RPMI8226 (cell line): Measurements from ENCODE around the gene RHOBTB1.

Experiments
- DNase-seq: peaks from one replicate; pipeline ENCODE4 v3.0.0-alpha.2; 2015

Gene RHOBTB1

DNA sequence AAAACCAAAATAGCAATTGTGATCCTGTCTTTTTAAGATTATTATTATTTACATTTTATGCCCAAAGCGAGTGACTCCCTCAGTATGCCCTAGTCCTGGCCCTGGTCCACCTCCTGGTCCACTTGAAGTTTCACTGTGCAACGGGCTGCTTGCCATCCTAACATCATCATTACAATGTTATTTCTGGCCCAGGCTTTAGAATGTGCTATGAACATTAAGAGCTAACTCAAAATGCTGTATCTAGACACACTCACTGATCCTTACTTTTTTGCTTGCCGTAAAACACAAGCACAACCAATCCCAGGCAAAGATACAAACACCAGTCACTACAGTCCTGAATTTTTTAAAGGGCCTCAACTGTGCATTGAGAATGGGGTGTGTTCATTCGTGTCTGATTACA, 38.4 kb downstream of the RHOBTB1 start:
- no peak for DNase-seq

GRCh38 chr10:60903096-60903495, 40.9 kb downstream of the RHOBTB1 start:
- no peak for DNase-seq

GRCh38 chr10:60901561-60902235, 42.3 kb downstream of the RHOBTB1 start:
- no peak for DNase-seq

DNA sequence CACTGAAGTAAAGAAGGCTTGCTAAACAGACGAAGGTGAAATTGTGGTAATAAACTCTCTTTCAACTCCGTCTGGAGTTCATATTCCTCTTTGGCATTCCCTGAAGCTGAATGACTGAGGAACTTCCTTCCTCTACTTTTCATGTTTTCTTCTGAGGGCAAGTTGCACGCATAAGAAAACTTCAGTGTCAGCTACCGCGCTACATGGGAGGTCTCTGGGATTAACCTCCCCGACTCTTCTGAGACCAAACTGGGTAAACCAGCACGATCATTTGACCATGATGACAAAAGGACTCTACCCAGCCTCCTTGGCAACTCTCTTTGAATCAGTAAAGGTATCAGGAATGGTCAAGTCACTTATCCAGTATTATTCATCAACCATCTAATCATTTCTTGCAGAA, 44.7 kb downstream of the RHOBTB1 start:
- no peak for DNase-seq

- DNase-seq = no peak
Measured at GRCh38 chr10:60898321-60898720, 45.7 kb downstream of the RHOBTB1 start.

- no peak for DNase-seq
Measured at GRCh38 chr10:60896810-60897209, 47.2 kb downstream of the RHOBTB1 start.

DNA sequence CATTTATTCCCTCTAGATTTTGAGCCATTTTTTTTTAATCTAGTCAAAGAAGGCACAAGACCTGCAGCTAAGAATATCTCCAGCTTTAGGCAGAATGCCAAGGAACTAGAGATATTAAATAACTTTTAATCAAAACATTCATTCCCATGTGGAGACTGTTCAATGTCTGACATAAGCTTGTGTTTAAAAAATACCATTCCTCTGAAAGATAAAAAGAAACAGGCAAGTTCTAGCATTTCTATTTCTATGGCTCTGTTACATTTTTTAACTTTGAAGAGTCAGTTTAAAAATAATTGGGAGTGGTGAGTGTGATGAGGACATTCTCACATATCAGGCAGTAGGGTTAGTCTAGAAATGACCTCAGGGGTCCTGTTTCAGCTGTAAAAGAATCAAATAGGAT, 48.0 kb downstream of the RHOBTB1 start:
- DNase-seq = no peak

DNA sequence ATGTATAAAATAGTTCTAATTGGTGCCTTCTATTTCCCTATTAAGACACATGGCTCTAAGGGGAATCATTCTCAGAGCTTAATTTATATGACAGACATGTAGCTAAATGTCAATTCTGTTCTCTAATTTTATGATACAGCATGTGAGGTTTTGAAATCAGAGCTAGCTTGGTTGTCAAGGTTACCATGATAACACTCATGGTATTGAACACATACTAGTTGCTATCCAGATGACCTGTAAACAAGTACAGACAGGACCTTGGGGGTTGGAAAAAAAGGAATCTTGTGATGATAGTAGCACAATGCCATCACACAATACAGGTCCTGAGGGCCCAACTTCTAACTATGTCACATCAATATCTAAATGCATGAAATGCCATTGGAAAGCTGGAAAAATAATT, 49.2 kb downstream of the RHOBTB1 start:
- DNase-seq = no peak

DNA sequence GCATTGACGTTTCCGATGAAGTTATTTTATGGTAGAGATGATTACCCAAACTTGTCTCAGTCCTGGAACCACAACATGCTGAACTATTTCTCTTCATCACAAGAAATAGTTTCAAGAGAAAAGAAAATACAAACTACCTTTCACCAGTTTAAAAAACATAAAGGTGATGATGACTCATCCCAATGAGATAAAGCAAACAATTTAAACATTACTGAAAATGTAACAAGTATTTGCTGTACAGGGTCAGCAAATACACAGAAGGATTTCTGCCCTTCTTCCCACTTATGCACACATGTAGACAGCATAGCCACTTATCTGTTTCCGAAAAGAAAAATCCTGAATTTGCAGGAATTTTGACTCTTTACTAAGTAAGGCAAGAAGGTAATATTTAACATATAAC, 50.8 kb downstream of the RHOBTB1 start:
- no peak for DNase-seq

DNA sequence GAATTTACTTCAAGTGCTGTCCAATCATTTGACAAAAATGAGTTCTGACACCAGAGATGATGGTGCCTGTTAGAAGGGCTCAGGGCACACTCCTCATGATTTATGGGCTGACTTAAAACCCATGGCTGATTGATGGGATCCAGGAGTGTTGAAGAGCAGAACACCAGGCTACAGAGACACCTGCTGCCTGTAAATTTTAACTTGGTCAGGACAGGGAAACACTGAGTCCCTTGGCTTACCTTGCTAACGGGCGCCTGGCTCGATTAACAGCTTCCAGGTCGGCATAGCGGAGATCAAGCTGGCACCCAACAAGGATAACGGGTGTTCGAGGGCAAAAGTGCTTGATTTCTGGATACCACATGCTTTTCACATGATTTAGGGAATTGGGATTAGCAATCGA, 51.4 kb downstream of the RHOBTB1 start:
- DNase-seq = no peak

DNA sequence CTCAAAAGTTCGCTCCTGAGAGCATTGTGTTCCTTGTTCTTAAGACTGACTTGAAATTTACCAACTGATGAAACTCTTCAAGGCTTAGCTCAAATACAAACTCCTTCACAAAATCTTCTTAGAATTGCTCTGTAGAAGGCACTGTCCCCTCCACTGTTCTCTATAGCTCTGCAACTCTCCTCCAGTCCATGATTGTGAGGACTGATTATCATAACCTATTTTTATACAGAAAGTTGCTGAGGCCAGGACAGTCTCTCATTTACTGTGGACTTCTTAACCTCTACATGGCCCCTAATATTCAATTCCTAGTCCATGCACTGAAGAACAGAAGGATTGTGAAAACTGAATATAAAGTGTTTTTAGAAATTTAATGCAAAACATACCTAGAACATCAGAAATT, 53.2 kb downstream of the RHOBTB1 start:
- no peak for DNase-seq

DNA sequence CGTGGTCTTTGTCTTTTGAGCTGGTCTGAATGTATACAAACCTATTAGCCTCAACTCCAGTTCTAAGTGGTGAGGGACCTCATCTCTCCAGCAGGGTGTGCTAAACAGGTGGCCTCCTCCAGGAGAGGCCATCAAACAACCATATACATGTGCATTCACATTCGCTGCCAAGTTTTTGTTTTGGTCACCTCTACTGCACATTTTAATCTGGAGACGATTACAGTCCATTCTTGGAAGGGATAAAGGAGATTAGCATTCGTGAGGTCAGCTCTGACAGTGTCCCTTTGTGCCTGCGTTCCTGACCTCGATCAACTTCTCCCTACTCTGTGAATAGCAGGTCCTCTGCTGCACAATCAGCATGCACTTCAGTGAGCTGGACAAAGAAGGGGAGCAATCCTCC, 60.8 kb downstream of the RHOBTB1 start:
- peak; percentile 42 for DNase-seq

GRCh38 chr10:60878224-60878623, 65.8 kb downstream of the RHOBTB1 start:
- no peak for DNase-seq

DNA sequence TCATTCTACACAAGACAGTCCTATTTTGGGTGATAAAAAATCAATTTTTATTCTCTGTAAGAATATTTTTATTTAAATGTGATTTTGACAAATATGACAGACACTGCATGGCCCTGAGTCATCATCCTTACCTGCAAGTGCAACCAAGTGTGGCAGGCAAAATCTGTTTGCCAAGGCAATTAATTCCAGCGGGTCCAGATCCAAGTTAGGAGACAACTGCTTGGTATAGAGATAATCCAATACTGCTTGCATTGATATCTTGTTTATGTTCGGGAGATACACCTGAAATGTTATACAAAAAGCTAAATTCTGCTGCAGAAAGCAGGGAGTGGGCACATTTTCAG, 66.2 kb downstream of the RHOBTB1 start:
- no peak for DNase-seq

DNA sequence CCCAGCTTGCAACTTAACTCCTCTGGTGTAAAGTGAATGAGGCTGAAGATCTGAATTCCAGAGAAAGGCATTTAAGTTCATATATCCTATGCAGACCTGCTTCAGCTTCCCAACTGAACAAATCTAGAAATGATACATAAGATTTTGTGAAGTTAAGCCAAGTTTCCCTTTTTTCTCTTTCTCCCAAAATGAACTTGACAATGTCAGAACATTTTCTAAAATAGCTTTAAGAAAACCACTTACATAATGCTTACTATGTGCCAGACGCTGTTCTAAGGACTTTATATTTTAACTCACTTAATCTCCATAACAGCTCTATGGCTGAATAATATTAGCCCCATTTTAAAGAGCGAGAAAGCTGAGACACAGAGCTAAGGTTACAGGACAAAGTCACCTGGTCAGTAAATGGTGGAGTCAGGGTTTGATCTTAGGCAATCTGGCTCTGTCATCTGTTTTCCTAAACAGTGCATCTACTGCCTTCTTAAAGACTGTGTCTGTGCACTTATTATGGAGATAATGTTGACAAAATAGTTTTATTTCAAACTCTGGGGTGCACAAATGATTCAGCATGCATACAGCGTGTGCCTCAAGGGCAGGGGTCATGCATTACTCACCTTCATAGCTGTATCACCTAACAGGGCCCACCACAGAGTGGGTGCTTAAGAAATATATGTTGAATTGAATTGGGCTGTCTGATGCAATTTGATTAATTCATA, 66.8 kb downstream of the RHOBTB1 start:
- DNase-seq = no peak

DNA sequence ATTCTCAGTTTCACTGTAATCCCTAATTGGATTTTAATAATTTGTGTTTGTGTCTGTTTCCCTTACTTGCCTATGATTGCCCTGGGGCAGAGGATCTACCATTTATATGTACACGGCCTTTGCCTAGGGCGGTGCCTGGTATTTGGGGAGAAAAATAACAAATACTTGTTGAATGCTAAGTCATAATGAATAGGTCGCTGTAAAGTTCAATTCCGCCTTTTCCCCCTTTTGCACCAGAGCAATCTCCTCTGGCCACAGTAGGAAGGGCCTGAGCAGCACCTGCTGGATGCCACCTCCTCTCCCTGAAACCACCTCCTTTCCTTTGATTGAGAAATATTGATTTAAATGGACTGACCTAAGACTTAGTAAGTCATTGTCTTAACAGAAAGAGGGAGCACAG, 70.2 kb downstream of the RHOBTB1 start:
- no peak for DNase-seq

- DNase-seq = no peak
Measured at GRCh38 chr10:60872451-60872850, 71.5 kb downstream of the RHOBTB1 start.

- DNase-seq = no peak
Measured at GRCh38 chr10:60871215-60871614, 72.8 kb downstream of the RHOBTB1 start.

DNA sequence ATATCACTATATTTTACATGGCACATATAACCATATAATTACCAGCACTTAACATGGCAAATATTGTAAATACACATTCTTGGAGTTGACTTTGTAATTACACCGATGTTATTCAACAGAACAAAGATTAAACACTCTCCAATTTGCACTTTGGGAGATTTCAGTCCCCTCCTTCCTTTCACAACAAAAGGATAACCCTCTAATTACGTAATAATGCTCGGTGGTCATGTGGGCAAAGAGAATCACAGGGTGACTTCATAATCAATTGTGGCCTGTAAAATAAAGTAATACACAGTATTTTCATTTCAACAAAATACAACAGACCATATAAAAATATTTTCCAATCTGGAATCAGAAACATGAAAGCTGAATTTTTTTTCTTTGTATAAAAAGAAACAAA, 73.2 kb downstream of the RHOBTB1 start:
- DNase-seq = no peak

- DNase-seq = no peak
Measured at GRCh38 chr10:60870416-60870728, 73.6 kb downstream of the RHOBTB1 start.

DNA sequence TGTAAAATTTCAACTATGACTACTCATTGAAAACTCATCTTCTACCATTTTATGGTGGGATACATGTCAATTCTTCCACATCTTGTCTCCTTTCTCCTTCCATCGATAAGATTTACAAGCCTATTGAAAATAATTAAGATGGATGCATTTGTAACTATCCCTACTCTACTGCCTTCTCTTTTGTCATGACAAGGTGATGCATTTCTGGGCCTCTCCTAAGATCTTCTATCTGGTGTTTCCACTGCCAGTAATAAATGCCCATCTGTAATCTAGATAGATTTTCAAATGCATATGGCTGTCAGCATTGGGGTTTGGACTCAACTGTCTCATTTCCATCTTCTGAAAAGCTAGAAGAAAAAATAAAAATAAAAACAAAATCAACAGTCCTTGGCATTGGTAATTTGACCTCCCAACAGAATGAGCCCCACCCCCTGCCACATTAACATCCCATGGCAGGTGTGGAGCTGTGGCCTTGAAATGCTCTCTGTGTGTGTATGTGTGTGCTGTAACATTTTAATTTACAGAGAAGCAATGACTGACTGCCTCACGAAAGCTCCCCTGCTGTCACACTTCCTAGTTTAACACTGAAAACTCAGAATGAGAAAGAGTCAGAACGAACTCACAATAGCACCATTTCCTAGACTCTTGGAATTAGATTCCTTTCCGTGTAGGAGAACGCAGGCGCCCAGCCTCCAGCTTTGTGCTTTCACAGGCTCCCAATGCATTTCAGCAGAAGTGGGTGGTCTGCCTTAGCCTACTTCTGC, 74.2 kb downstream of the RHOBTB1 start:
- DNase-seq = no peak

DNA sequence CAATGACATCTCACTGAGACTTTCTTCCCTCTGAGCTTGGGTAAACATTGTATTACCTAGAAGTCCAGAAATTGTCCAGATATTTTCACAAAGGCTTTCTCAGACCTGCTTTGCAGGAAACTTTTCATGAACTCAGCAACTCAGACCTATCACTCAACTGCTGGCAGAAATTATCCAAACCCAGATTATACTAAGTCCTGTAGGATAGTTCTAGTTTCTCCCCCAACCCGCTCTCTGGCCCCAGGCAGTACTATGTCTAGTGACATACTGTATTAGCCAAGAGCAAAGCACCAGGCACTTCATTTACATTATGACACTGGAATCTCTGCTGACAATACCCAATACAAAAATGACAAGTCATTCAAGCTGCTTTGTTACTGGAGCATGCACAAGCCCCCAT, 75.0 kb downstream of the RHOBTB1 start:
- no peak for DNase-seq

DNA sequence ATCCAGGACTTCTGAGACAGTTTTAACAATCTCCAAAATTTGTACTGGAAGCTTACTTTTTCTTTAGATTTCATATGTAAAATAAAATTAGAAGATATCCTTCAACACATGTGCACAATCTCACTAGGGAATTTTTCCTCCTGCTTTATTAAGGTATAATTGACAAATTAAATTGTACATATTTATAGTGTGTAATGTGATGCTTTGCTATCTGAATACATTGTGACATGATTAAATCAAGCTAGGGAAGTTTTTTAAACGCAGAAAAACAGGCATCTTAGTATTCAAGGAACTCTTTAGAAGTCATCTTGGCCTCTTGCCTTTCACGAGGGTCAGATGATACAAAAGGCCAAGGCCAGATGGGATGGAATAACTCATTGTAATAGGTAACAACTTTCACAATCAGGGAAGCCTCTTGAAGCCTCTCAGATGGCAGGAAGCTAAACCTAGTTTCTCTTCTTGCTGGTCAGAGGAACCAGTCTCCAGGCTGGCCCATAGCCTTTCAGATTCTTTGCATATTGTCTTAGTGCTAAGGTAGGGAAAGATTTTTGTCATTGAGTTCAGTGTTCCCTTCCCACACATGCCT, 78.7 kb downstream of the RHOBTB1 start:
- DNase-seq = no peak

DNA sequence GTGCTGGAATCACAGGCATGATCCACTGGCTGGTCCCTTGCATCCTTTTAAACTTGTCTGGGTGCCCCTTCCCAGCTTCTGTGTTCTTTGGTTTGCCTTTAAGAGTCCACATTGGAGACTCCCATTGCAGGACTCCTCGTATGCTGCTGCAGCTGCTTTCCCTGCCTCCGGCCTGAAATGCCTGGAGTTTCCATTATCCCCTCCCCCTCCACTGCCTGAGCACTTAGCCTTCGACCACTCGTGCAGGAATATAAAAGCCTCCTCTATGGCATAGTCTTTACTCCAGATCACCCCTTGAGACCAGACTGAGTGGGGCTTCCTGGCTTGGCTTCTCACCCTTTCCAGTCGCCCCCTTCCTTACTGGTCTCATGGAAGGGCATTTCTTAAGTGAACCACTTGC, 80.2 kb downstream of the RHOBTB1 start:
- no peak for DNase-seq
